OCI-LY7 (cell line): ENCODE measurements around the gene PIGW.

Experiments used
- EZH2phosphoT487 ChIP-seq: fragments of 200-600 bp; sonication (generic); IDR thresholded peaks from 2 replicates; pipeline ENCODE4 v1.6.1; 2018; ENCODE audit warnings: low read depth, borderline replicate concordance, mild to moderate bottlenecking, mixed run types, antibody characterized with exemption, low read length, moderate library complexity, mixed read lengths
- TF ChIP-seq, protein P1 (sequence below): fragments of 200-600 bp; sonication (generic); conservative IDR thresholded peaks from 2 replicates; pipeline ENCODE4 v1.5.1; 2014; ENCODE audit warnings: mild to moderate bottlenecking, antibody characterized with exemption, low read length, moderate library complexity, mixed read lengths

DNA sequence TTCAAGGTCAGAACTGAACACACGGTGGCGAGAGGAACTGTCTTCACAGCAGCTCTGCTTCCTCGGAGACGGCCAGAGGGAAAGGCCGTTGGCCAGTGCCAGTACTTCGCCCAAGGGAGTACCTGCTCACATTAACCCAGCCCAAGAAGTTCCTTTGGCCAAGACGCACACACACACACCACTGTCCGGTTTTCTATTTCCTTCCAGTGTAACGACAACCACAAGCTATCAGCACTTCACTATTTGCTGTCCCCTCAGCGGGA, 9.2 kb downstream of the PIGW start:
- TF ChIP-seq, protein P1, sequence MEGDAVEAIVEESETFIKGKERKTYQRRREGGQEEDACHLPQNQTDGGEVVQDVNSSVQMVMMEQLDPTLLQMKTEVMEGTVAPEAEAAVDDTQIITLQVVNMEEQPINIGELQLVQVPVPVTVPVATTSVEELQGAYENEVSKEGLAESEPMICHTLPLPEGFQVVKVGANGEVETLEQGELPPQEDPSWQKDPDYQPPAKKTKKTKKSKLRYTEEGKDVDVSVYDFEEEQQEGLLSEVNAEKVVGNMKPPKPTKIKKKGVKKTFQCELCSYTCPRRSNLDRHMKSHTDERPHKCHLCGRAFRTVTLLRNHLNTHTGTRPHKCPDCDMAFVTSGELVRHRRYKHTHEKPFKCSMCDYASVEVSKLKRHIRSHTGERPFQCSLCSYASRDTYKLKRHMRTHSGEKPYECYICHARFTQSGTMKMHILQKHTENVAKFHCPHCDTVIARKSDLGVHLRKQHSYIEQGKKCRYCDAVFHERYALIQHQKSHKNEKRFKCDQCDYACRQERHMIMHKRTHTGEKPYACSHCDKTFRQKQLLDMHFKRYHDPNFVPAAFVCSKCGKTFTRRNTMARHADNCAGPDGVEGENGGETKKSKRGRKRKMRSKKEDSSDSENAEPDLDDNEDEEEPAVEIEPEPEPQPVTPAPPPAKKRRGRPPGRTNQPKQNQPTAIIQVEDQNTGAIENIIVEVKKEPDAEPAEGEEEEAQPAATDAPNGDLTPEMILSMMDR, result 0 out of 2 replicates have a peak, but pooled peaks have one; percentile 0
- no peak for TF ChIP-seq EZH2phosphoT487
